K562 (cell line): Measurements from ENCODE around the gene LCP2. TPM values are rescaled to one million over a fixed set of nuclear protein-coding genes. Genes with fewer than 3 reads are reported as not detected.

Experiments used
- ATF1 ChIP-seq, 2 experiments: fragments of 450-650 bp in 1 of 2; IDR thresholded peaks; 2 replicates each; pipeline ENCODE4 v1.6.1; 2016; ENCODE audit warnings: missing compliant biosample characterization in 1 of 2, missing genetic modification characterization in 1 of 2
- CREM ChIP-seq: IDR thresholded peaks from 2 replicates; pipeline ENCODE4 v1.6.1; 2014; ENCODE audit warnings: antibody characterized with exemption, low read depth
- DPF2 ChIP-seq: fragments of 450-650 bp; IDR thresholded peaks from 2 replicates; pipeline ENCODE4 v1.6.1; 2016
- EP400 ChIP-seq: fragments of 450-650 bp; IDR thresholded peaks from 2 replicates; pipeline ENCODE4 v1.6.1; 2017; ENCODE audit warnings: antibody characterized with exemption, mild to moderate bottlenecking, moderate library complexity
- MAZ ChIP-seq, 2 experiments: fragments of 450-650 bp in 1 of 2; sonication (generic) in 1 of 2; formaldehyde crosslinking; IDR thresholded peaks in 1 of 2; conservative IDR thresholded peaks in 1 of 2; 2 replicates each; pipeline versions ENCODE4 v1.4.0 to v1.5.0; 2020; ENCODE audit warnings: mild to moderate bottlenecking in 1 of 2, missing genetic modification reagents in 1 of 2
- MCM3 ChIP-seq: fragments of 450-650 bp; IDR thresholded peaks from 2 replicates; pipeline ENCODE4 v1.6.1; 2016
- MCM5 ChIP-seq: fragments of 450-650 bp; IDR thresholded peaks from 2 replicates; pipeline ENCODE4 v1.6.1; 2016; ENCODE audit warnings: low read depth
- MITF ChIP-seq: IDR thresholded peaks from 2 replicates; pipeline ENCODE4 v1.6.1; 2014; ENCODE audit warnings: antibody characterized with exemption
- MNT ChIP-seq, 2 experiments: fragments of 450-650 bp; conservative IDR thresholded peaks; 2 replicates each; pipeline ENCODE4 v1.6.1; 2017; ENCODE audit warnings: mild to moderate bottlenecking in 2 of 2, moderate library complexity in 2 of 2
- MTA1 ChIP-seq: fragments of 450-650 bp; IDR thresholded peaks from 2 replicates; pipeline ENCODE4 v1.6.1; 2017; ENCODE audit warnings: borderline replicate concordance
- RNF2 ChIP-seq: sonication (generic); IDR thresholded peaks from 2 replicates; pipeline ENCODE4 v1.6.1; 2016
- TAF15 ChIP-seq: fragments of 200-400 bp; formaldehyde crosslinking; IDR thresholded peaks from 2 replicates; pipeline ENCODE4 v1.6.1; 2017; ENCODE audit warnings: mild to moderate bottlenecking, low read depth, low read length, moderate library complexity
- ZNF140 ChIP-seq: fragments of 250-450 bp; sonication (Bioruptor Pico); IDR thresholded peaks from 2 replicates; pipeline ENCODE4 v1.8.0; 2021; ENCODE audit warnings: moderate library complexity, mild to moderate bottlenecking, inconsistent platforms
- ZNF436 ChIP-seq: fragments of 250-450, 450-650 bp; sonication (Bioruptor Pico); formaldehyde crosslinking; IDR thresholded peaks from 2 replicates; pipeline ENCODE4 v1.7.0; 2020; ENCODE audit warnings: mild to moderate bottlenecking
- ZNF592 ChIP-seq: fragments of 450-650 bp; IDR thresholded peaks from 2 replicates; pipeline ENCODE4 v1.6.1; 2017; ENCODE audit warnings: antibody characterized with exemption, mild to moderate bottlenecking
- ZNF76 ChIP-seq: fragments of 250-450 bp; sonication (Bioruptor Pico); IDR thresholded peaks from 2 replicates; pipeline ENCODE4 v1.4.0; 2020; ENCODE audit warnings: mild to moderate bottlenecking, moderate library complexity, borderline replicate concordance
- polyA plus RNA-seq, 8 experiments: library from polyadenylated mRNA; depleted of rRNA in 4 of 8; stranded (reverse) in 5 of 8; unstranded in 3 of 8; fragments of >200 nt; fragmentation: Nextera tagmentation in 2 of 8; fragmentation: Illumina TruSeq in 1 of 8; extraction: Ambion mirVana in 2 of 8; extraction: Trizol in 1 of 8; gene quantifications; 2 replicates each; pipeline versions ENCODE4 v1.2.1 to v1.2.3, GENCODE V29; 2011 to 2014; ENCODE audit warnings: inconsistent platforms in 1 of 8, missing spikeins in 1 of 8
- total RNA-seq, 7 experiments: library from RNA; depleted of rRNA in 6 of 7; stranded (reverse); fragments of >200 nt in 6 of 7; fragmentation: Illumina TruSeq in 2 of 7; extraction: Trizol in 2 of 7; gene quantifications; 2 replicates each; pipeline versions ENCODE4 v1.2.1 to v1.2.3, GENCODE V29; 2011 to 2021; ENCODE audit warnings: low replicate concordance in 1 of 7
- TF ChIP-seq, protein P1 (sequence below), 2 experiments: IDR thresholded peaks; 2 replicates each; pipeline ENCODE4 v1.6.1; 2012; ENCODE audit warnings: improper control_type of control experiment in 2 of 2, low read depth in 2 of 2, low read length in 2 of 2, borderline replicate concordance in 1 of 2

The LCP2 gene
- total and polyA plus RNA-seq, 9 of the 15 experiments (the other 6 are each of a cell fraction or from before 2014, with no cell fraction given) = 4.0 to 31.3 (median 14.6) TPM

GRCh38 chr5:170306381-170306831 is 8.8 kb upstream of the LCP2 start (continued):
- TF ChIP-seq MAZ (CRISPR knock-in tag; conservative IDR thresholded peaks at IDR 0.05 in 1 of 2, IDR thresholded peaks at IDR 0.05 in 1 of 2) = peak in 1 of 2 experiments; percentile 58; a peak in 2 of 4 replicates
- no peak for TF ChIP-seq ATF1 (CRISPR knock-in tag; IDR thresholded peaks at IDR 0.05)
- peak; percentile 31; the same call in 1 of the 2 replicates for TF ChIP-seq ATF1 (tag; IDR thresholded peaks at IDR 0.05)
- TF ChIP-seq CREM = peak; percentile 54; the same call in 1 of the 2 replicates
- peak; percentile 29 to 63; a peak in 3 of 4 replicates for TF ChIP-seq MNT (conservative IDR thresholded peaks at IDR 0.05)
- TF ChIP-seq ZNF592 = 0 out of 2 replicates have a peak, but pooled peaks have one; percentile 49
- TF ChIP-seq ZNF140 (CRISPR knock-in tag) = no peak
- TF ChIP-seq TAF15 = no peak
- TF ChIP-seq MCM3 = no peak
- peak; percentile 40 for TF ChIP-seq EP400
- TF ChIP-seq ZNF76 (CRISPR knock-in tag) = no peak
- TF ChIP-seq, protein P1, sequence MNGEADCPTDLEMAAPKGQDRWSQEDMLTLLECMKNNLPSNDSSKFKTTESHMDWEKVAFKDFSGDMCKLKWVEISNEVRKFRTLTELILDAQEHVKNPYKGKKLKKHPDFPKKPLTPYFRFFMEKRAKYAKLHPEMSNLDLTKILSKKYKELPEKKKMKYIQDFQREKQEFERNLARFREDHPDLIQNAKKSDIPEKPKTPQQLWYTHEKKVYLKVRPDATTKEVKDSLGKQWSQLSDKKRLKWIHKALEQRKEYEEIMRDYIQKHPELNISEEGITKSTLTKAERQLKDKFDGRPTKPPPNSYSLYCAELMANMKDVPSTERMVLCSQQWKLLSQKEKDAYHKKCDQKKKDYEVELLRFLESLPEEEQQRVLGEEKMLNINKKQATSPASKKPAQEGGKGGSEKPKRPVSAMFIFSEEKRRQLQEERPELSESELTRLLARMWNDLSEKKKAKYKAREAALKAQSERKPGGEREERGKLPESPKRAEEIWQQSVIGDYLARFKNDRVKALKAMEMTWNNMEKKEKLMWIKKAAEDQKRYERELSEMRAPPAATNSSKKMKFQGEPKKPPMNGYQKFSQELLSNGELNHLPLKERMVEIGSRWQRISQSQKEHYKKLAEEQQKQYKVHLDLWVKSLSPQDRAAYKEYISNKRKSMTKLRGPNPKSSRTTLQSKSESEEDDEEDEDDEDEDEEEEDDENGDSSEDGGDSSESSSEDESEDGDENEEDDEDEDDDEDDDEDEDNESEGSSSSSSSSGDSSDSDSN (IDR thresholded peaks at IDR 0.05; ENCODE audit: borderline replicate concordance in 1 of 2, low read depth in 2 of 2, low read length in 2 of 2) = 0 out of 4 replicates have a peak, but pooled peaks of 1 of the 2 experiments have one; percentile 27
- no peak for TF ChIP-seq ZNF436 (CRISPR knock-in tag)
- peak; percentile 82 for TF ChIP-seq DPF2
- TF ChIP-seq MCM5 = no peak
- peak; percentile 73; the same call in 1 of the 2 replicates for TF ChIP-seq MTA1
- peak; percentile 95 for TF ChIP-seq RNF2
- TF ChIP-seq MITF = 0 out of 2 replicates have a peak, but pooled peaks have one; percentile 31
